T follicular helper cell (primary cell): ENCODE results near the gene FNBP1L.

ENCODE experiments used
- DNase-seq: peaks from one replicate; pipeline ENCODE4 v3.0.0-alpha.2; 2020; ENCODE audit warnings: low read depth

Gene FNBP1L

GRCh38 chr1:93592551-93592949 is 144.6 kb downstream of the FNBP1L start:
- no peak for DNase-seq

- no peak for DNase-seq
These were observed 146.1 kb downstream of the FNBP1L start for GRCh38 chr1:93593854-93594602.

- no peak for DNase-seq
These were observed 146.6 kb downstream of the FNBP1L start for GRCh38 chr1:93594603-93594880.

DNA sequence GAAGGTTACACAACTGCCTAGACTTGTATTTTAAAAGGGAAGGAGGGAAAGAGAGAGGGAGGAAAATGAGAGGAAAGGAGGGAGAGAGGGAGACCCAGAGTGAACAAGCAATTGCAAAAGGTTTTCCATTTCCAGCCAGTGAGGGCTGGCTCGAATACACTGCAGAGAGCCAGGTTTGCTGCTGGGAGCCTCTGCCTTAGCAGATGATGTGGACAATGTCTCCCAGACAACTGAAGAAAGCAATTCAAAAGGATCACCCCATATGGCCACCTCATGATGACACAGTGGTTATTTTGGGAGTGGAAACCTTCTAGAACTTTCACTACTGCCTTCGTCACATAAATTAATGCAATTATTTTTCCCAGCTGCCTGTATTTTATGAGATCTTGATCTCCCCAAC is 147.3 kb downstream of the FNBP1L start:
- DNase-seq = no peak

DNA sequence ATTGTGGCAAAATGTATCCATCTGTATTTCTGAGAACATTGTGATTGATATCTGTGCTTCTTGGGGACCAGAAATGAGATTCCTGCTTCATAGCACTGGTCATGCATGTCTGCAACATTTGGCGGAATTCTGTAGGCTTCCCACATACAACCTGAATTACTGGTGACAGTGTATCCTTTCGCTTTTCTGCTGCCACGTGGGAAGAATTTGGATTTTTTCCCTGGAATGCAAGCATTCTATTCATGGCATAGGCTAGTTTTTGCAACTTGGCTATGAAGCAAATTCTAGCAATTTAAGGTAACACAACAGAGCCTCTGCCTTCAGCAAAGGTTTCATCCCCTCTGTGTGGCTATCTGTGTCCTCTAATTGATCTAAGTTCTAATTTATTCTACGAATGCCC is 147.8 kb downstream of the FNBP1L start:
- no peak for DNase-seq

- no peak for DNase-seq
These were observed 148.6 kb downstream of the FNBP1L start for GRCh38 chr1:93596329-93597089.

GRCh38 chr1:93597709-93598108 is 149.8 kb downstream of the FNBP1L start:
- DNase-seq = no peak

- no peak for DNase-seq
These were observed 150.5 kb downstream of the FNBP1L start for GRCh38 chr1:93598396-93598795.

GRCh38 chr1:93598861-93599439 is 151.0 kb downstream of the FNBP1L start:
- no peak for DNase-seq

- DNase-seq = no peak
These were observed 151.6 kb downstream of the FNBP1L start for GRCh38 chr1:93599479-93599878.

DNA sequence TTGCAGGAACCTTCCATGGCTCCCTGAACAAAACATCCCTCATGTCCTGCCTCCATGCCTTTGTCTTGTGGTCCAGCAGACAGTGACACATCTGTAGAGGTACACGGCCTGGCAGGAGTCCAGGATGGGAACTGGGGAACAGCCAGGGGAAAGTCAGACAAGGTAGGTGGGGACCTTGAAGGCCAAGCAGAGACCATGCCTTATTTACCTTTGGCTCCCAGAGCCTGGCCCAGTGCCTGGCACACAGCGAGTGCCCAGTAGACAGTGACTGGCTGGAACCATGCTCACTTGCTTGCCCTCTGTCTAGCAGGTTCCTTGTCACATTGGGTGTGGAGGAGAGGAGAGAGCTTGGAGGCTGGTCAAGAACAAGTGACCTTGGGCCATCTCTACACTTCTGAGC is 152.7 kb downstream of the FNBP1L start:
- DNase-seq = no peak

DNA sequence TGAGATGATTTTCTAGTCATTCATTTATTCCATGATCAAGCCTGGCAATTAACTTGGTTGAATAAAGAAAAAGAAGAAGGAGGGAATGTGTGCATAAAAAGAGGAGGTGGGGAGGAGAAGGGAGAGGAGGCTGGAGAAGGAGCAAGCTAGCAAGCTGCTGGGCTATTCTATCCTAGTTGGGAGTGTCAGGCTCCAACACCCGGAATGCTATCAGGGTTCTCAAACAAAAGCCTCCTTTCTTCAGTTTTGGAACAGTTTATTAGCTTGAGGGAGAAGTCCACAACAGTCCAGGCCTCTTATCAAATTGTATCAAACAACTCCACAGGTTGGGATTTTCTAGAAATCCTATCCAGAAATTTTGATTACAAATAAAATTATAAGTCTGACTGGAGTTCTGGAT is 153.8 kb downstream of the FNBP1L start:
- DNase-seq = no peak

DNA sequence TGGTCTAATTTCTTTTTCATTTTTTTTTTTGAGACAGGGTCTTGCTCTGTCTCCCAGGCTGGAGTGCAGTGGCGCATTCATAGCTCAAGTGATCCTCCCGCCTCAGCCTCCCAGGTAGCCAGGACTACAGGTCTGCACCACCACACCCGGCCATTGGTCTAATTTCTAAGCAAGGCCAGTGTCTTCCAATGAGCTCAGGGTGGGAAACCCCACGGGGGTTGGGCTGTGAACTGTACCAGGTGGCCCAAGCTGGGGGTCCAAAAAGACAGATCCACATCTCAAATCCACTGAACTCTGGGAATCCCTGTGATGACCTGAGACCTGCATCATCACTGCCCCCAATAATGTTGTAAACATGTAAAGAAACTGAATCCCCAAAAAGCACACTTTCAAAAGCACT is 154.2 kb downstream of the FNBP1L start:
- no peak for DNase-seq

GRCh38 chr1:93603106-93603505 is 155.2 kb downstream of the FNBP1L start:
- no peak for DNase-seq

DNA sequence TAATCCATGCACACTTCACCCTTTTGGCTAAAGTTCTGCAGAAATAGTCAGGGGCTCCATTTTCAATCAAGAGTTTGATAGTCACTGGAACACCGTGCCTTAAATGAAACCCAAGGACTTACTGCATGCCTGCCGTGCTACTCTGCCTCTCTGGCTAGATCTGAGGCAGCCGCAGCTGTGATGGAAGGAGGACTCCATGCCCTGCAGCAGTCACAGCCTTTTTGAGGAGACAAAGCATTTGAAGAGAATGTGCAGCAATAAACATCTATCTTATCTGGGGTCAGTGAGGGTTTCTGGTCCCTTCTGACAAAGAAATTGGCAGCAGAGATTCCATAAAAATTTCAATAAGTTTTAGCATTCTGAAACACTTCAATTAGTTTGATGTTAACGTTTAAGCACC is 155.7 kb downstream of the FNBP1L start:
- no peak for DNase-seq
